Inferior parietal cortex (tissue), 1 donor: ENCODE measurements around the gene SCMH1.
"Not testable (repeated sequence)": the region's sequence is repeated elsewhere in the genome, so short reads cannot be mapped to it uniquely, and the experiment has no call there.

Source experiments
- DNase-seq: peaks from one replicate; pipeline ENCODE4 v3.0.0-alpha.2; 2016; ENCODE audit errors: extremely low spot score

Gene SCMH1

DNA sequence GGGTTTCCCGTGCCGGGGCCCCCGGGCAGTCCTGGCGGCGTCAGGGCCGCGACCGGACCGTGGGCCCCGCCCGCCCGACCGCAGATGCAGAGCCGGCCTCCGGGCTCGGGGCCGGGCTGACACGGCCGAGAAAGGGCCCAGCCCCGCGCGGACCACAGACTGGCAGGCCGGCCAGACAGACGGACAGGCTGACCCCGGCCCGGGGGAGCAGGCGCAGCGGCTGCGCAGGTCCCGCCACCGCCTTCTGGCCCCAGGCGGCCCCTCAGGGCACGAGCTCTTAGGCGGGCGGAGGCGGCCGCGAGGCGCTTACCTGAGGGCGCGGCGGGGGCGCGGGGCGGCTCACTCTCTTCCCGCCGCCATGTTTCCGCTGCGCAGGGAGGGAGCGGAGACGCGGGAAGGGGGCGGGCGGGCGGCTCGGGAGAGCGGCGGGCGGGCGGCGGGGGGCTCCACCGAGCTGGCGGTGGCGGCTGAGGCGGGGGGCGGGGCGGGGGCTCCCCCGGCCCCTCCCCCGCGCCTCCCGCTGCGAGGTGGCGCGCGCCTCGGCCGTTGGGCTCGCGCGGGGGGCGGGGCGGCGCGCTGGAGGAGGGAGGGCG, at the start of gene SCMH1:
SCMH1 (minus strand) TSS at position 558 of the 593 bp plus-strand sequence. CDS start 56,173 bp downstream, outside the sequence.
- no peak for DNase-seq

DNA sequence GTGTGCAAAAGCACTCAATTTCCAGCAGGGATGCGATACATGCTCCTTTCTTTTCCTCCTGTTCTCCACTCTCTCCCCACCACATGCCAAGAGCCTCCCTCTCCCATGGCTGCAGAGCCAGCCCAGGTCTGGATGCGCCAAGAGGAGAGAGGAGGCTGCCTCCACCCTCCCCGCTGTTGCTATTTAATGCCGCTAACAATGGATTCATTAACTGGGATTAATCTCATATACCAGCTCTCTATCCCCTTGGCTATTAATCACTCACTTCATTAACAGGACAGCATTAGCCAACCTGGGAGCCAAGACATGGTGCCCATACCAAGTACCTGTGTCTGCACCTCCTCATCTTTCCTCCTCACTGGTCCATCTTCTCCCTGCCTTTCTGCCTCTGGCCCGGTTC, 49.1 kb upstream of the SCMH1 start:
- DNase-seq = no peak

DNA sequence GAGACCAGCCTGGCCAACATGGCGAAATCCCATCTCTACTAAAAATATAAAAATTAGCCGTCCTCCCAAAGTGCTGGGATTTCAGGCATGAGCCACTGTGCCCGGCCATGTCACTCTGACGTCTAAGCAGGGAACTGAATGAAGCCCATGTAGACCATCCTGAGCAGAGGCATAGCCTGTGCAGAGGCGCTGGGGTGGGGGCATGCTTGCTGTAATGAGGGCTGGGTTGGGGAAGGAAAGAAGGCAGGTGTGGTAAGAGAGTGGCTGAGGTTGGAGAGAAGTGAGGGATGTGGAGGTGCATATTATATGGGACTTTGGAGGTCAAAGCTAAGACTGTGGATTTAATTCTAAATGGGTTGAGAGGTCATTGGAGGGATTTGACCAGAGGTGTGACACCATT, 47.1 kb upstream of the SCMH1 start:
- DNase-seq = no peak

DNA sequence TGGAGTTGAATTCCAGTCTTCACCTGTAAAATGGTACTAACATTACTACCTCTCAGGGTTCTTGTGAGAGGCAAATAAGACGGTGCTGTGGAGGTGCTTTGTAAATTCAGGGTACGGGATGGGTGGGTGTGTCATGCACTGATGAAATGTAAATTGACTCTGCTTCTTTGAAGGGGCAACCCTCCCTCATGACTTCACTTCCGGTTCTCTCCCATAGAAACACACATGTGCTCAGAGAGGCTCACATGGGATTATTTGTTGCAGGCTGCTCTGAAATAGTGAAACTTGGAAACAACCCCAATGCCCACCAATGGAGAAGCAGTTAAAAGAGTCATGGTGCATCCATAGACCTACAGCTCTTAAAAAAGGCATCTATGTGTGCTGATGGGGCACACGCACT, 44.9 kb upstream of the SCMH1 start:
- no peak for DNase-seq

GRCh38 chr1:41286486-41286885, 44.4 kb upstream of the SCMH1 start:
- DNase-seq = no peak

- DNase-seq = no peak
Observed at GRCh38 chr1:41285818-41286217, 43.7 kb upstream of the SCMH1 start.

DNA sequence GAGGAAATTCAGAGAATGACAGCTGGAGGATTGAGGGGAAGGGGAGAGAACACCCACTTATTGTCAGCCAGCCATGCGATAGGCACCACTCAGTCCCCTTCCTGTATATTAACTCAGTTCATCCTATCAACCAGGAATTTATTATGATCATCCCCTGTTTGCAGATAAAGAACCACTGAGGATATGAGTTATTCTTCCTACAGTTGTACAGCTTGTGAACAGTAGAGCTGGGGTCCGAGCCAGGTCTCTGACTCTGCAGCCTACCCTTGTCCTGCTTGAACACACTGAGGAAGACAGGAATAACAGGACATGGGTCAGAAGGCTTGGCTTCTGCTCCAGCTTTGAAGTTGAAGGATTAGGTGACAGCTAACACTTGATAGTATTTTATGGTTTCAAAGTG, 42.0 kb upstream of the SCMH1 start:
- DNase-seq = no peak

- DNase-seq = peak; percentile 32
Observed at GRCh38 chr1:41282679-41283317, 40.7 kb upstream of the SCMH1 start.

DNA sequence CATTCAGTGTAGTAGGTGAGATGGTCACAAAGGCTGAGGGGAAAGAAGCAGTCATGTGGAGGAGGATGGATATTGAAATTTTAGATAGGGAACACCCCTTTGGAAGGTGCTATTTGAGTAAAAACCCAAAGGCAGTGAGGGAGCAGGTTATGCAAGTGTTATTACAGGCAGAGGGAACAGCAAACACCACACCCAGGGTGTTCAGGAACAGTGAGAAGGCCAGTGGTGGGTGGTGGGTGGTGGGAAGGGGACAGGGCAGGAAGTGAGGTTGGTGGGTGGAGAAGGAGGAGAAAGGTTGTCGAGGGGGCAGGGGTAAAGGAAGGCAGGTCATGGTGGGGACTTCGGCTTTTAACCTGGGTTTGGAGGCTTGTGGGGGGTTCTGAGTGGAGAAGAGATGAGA, 39.2 kb upstream of the SCMH1 start:
- no peak for DNase-seq

DNA sequence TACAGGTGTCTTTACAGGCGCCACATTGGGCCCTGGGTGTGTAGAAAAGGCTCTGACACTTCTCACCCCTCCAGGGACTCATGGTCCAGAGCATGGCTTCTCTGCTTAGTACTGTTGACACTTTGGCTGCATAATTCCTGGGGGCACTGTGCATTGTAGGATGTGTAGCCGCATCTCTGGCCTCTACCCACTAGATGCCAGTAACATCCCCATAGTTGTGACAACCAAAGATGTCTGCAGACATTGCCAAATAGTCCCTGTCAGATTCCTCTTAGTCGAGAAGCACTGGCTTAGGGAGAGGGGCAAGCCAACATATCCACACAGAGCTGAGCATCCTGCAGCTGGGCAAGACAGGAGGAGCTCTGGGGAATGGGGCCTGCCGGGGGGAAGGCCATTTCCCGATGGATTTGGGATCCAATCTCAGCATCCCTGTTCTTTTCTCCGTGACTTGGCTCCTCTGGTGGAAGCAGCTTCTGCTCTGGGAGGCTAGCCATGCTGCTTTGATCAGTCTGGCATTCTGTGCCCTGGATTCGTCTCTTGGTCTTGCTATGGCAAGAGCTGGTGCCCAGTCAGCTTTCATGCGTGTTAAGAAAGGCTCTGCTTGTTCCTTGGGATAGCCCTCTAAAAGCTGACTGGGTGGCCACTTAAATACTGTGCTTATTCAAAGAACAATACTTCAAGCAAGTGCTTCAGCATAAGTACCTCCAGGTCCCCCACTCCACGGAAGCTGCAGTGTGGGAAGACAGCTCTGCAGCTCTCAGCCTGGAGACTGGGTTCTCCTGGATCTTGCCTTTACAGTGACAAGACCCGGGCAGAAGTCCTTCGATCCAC, 38.3 kb upstream of the SCMH1 start:
- no peak for DNase-seq

- DNase-seq = no peak
Observed at GRCh38 chr1:41278076-41278475, 36.0 kb upstream of the SCMH1 start.

GRCh38 chr1:41277371-41277975, 35.4 kb upstream of the SCMH1 start:
- no peak for DNase-seq

GRCh38 chr1:41275831-41276230, 33.7 kb upstream of the SCMH1 start:
- DNase-seq = no peak

GRCh38 chr1:41274752-41275545, 32.8 kb upstream of the SCMH1 start:
- DNase-seq = peak; percentile 40

- no peak for DNase-seq
Observed at GRCh38 chr1:41272601-41273000, 30.5 kb upstream of the SCMH1 start.

DNA sequence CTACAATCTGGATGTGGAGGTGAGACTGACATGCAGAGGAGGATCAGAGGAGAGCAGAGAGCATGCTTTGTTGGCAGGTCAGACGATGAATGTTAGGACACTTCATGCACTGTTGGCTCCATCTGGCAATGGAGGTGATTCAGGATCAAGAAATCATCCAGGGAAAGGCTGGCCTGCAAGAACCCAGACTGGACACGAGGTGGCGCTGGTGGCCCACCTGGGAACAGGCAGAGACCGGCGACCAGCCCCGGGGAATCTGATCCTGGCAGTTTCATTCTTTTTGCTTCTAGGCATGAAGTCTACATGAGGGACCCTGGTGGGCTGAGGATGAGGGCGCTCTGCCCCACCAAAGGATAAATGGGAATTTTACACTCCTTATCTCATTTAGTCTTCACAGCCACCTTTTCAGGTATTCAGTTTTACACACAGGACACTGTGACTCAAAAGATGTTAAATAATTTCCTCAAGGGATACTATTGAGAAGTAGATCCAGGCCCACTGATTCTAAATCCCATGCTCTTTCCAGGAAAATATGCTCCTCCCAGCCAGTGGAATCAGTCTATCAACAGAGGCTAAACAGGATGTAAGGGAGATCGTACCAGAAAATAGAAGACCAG, 26.2 kb upstream of the SCMH1 start:
- peak; percentile 82 for DNase-seq

DNA sequence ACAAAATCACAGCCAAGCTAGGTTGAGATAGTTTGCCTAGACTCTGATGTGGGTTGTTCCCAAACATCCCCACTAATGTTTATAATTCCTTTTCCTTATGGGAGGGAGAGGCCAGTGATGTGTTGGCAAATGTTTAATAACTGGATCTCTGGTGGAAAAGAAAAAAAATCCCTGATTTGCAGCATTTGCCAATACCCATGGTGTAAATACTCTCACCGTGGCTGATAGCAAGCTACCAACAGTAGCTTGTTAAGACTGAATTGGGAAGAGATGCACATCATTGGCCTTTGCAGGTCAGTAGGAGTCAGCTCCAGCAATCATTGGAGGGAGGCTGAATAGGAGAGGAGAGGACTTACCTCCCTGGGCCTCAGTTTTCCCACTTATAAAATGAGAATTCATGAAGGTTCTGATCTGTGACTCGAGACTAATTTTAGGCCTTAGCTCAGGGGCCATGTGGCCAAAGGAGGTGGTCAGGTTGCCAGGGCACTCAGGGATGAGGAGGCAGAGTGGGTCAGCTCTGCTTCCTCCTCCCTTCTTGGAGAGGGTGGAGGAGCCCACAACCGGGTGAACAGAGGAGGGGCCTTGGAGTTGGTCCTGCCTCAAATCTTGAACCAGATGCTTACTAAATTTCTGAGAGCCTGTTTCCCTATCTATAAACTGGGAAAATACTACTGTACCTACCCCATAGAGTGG, 20.0 kb upstream of the SCMH1 start:
- DNase-seq = no peak

- DNase-seq = no peak
Observed at GRCh38 chr1:41260768-41261167, 18.7 kb upstream of the SCMH1 start.

DNA sequence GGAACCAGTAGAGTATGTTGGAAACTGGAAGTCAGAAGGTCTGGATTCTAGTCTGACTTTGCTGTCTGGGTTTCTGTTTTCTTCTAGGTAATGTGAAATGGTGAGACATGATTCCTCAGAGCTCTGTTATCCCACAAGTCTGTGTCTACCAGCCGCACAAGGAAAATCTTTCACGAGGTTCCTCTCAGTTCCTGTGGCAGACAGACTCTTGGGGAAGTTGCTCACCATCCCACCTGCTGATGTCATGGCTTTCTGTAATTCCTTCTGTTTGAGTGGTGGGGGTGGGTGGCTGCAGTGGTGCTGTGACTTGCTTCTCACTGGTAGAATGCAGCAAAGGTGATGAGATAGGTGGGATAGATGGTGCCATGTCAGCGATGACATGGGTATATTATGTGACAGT, 17.1 kb upstream of the SCMH1 start:
- DNase-seq = no peak

GRCh38 chr1:41255978-41256377, 13.9 kb upstream of the SCMH1 start:
- DNase-seq = no peak

GRCh38 chr1:41251120-41251519, 9.0 kb upstream of the SCMH1 start:
- DNase-seq = not testable (repeated sequence)
